ENCODE data around the gene CYFIP1. TPM values are rescaled to one million over a fixed set of nuclear protein-coding genes. Genes with fewer than 3 reads are reported as not detected.

The CYFIP1 gene
- total and polyA plus RNA-seq, 3 donors from 2014 or later, result 50.9 to 112 (median 90.5) TPM

DNA sequence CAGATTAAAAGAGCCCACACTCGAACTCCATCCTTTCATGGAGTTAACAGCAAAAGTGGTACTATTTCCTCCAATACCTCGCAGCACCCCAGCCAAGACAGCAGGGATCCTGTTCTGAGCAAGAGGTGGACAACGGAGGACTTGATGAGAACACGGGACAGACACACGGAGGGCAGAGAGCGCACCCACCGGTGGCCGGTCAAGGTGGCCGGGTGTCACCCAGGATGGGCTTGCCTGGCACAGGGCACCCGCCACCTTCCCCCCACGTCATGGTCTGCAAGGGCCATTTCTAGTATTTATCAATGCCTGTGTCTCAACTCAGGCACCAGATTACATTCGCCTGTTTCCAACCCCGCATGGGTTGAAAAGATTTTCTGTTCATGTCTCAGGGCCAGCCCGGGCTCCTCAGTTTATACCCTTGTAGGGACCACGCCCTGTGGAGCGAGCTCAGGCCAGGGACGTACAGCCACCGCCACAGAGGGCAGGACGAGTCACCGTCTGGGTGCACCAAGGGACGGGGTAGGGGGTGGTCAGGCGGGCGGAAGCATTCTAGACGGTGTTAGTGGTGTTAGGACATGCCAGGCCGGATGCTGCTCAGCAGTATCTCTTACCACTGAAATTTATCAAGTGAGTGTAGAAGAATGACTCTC, 64.2 kb downstream of the CYFIP1 start:
- no peak for DNase-seq
- Histone ChIP-seq H3K4me3 (no peak overlapping the region), H3K4me1 (no peaks in the 10 kb centered on the region), H3K36me3 (ENCODE audit: low read depth, missing control alignments) (no peaks in the 10 kb centered on the region), H3K27me3 (no peaks in the 10 kb centered on the region), H3K9me3 (no peaks in the 10 kb centered on the region), H3K27ac (no peak overlapping the region)
- intact Hi-C loops (cut with DNase I; ENCODE audit: low total_unique reads), result no loop called here
- no peak for TF ChIP-seq POLR2A (IDR thresholded peaks at IDR 0.05)
- TF ChIP-seq, protein P1, sequence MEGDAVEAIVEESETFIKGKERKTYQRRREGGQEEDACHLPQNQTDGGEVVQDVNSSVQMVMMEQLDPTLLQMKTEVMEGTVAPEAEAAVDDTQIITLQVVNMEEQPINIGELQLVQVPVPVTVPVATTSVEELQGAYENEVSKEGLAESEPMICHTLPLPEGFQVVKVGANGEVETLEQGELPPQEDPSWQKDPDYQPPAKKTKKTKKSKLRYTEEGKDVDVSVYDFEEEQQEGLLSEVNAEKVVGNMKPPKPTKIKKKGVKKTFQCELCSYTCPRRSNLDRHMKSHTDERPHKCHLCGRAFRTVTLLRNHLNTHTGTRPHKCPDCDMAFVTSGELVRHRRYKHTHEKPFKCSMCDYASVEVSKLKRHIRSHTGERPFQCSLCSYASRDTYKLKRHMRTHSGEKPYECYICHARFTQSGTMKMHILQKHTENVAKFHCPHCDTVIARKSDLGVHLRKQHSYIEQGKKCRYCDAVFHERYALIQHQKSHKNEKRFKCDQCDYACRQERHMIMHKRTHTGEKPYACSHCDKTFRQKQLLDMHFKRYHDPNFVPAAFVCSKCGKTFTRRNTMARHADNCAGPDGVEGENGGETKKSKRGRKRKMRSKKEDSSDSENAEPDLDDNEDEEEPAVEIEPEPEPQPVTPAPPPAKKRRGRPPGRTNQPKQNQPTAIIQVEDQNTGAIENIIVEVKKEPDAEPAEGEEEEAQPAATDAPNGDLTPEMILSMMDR (IDR thresholded peaks at IDR 0.05), result no peak
- 94 to 95% methylated on average over 24 to 25 of the region's 25 CpGs for WGBS, 2 donors

DNA sequence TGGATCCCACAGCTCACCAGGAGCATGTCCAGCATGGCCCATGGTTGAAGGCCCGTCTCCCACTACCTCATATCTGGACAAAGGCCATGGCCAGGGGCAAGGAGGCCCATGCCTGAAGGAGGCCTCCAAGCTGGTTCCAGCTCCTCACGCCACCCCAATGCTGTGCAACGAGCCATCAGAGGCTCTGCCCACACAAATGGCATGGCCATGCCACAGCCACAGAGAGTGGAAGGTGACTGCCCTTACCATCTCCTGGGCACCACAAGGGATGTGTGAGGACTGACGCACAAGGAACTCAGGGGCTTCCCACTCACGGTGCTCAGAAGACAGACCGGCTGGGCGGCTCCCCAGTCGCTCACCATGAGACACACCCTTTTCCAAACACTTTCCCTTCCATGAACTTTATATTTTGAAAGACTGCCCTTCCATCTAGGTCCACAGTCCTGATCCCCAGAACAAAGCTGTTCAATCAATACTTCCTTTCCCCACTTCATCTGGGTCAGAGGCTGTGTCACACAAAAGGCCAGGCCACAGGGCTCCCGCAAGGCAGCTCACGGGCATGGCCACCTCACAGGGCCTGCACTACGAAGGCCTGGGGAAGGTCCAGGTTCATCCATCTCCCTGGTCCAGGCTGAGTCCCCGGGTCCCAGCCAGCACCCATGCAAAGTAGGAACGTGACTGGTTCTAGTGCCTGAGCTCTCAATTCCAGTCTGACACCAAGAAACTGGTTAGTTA, 66.4 kb downstream of the CYFIP1 start:
- TF ChIP-seq, protein P1 (IDR thresholded peaks at IDR 0.05), result no peak
- TF ChIP-seq POLR2A (IDR thresholded peaks at IDR 0.05), result no peak
- intact Hi-C loops (cut with DNase I; ENCODE audit: low total_unique reads), result no loop called here
- Histone ChIP-seq H3K27ac (no peak overlapping the region), H3K36me3 (ENCODE audit: low read depth, missing control alignments) (no peaks in the 10 kb centered on the region), H3K9me3 (no peaks in the 10 kb centered on the region), H3K27me3 (no peaks in the 10 kb centered on the region), H3K4me1 (no peaks in the 10 kb centered on the region), H3K4me3 (no peak overlapping the region)
- DNase-seq, result no peak
- 94 to 96% methylated on average over 13 of the region's 13 CpGs for WGBS, 2 donors

DNA sequence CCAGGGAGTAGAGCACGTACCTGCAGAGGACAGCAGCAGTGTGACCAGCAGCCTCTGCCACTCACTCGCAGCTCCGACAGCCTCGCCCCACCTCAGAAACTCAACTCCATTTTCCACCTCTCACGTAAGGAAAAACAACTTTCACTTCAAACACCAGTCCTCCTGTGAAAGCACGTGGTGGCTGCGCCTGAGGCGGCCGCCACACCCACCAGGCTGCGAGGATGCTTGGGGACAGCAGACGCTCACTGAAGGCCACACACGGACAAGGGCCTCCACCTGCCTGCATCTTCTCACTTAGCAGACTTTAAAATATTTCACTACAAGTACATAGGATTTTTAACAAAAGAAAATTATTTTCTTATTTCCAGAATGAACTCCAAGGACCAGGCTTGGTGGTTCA, 67.9 kb downstream of the CYFIP1 start:
- no peak overlapping the region for H3K27ac ChIP-seq
- H3K9me3 ChIP-seq, result no peaks in the 10 kb centered on the region
- H3K4me1 ChIP-seq, result no peaks in the 10 kb centered on the region
- H3K27me3 ChIP-seq, result no peaks in the 10 kb centered on the region
- DNase-seq, result no peak
- TF ChIP-seq, protein P1 (IDR thresholded peaks at IDR 0.05), result no peak
- TF ChIP-seq POLR2A (IDR thresholded peaks at IDR 0.05), result no peak
- 90 to 97% methylated on average over 12 of the region's 12 CpGs for WGBS, 2 donors
- H3K36me3 ChIP-seq (ENCODE audit: low read depth, missing control alignments), result no peaks in the 10 kb centered on the region
- H3K4me3 ChIP-seq, result no peak overlapping the region
- intact Hi-C loops (cut with DNase I; ENCODE audit: low total_unique reads), result no loop called here

DNA sequence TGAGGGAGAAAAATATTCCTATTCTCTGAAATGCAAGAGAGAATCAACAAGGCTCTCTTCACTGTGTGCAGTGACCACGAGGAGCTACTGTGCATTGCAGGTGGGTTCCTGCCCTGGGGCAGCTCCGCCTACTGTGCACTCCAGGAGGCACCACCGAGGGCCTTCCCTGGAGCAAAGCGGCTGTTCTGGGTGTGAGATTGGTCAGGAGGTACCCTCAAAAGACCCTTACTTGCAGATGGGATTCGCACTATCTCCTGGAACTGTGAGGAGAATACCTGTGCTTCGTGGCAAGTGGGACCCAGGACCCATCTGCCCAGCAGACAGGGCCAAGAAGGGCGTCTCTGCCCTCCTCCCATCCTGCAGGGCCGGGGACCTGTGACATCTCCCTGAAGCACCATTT, 68.9 kb downstream of the CYFIP1 start:
- no peak for DNase-seq
- Histone ChIP-seq H3K4me3 (no peak overlapping the region), H3K9me3 (no peaks in the 10 kb centered on the region), H3K27me3 (no peaks in the 10 kb centered on the region), H3K27ac (no peak overlapping the region), H3K36me3 (ENCODE audit: low read depth, missing control alignments) (no peaks in the 10 kb centered on the region), H3K4me1 (no peaks in the 10 kb centered on the region)
- intact Hi-C loops (cut with DNase I; ENCODE audit: low total_unique reads), result no loop called here
- WGBS, 2 donors, result 91% methylated on average over 6 to 8 of the region's 8 CpGs
- no peak for TF ChIP-seq POLR2A (IDR thresholded peaks at IDR 0.05)
- TF ChIP-seq, protein P1 (IDR thresholded peaks at IDR 0.05), result no peak

All from testis (tissue), 3 donors.